Fibroblast of skin of right quadriceps (primary cell): ENCODE measurements around the gene ZNF778.

Source experiments
- DNase-seq: peaks from one replicate; pipeline ENCODE4 v3.0.0-alpha.2; 2013

The ZNF778 gene

GRCh38 chr16:89194340-89195311 is 22.9 kb upstream of the ZNF778 start:
- no peak for DNase-seq

DNA sequence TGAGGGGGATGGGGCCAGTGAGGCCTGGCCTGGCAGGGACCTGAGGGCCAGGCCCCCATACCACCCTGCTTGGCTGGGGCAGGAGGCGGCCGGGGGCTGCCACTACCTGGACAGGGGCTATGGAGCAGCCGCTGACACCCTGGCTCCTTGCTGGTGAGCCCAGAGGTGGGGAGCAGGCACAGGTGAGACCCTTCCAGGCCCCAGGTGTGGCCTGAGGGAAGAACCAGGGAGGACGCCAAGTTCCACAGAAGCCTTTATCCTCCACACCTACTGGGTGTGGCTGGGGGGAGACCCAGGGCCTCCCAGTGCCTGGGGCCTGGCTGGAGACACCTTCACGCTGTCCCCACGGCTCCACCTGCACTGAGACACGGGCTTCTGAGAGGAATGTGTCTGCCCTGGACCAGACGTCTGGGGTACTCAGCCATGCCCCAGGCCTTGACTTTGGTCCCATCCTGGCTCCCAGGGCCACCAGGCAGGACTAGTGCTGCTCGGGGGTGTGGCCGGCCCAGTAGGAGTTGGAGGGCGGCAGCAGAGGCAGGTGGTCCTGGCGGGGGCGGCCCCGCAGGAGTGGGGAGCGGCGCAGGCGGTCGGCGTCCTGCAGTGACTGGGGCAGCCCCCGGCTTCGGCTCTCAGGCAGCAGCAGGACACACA is 21.9 kb upstream of the ZNF778 start:
- no peak for DNase-seq

DNA sequence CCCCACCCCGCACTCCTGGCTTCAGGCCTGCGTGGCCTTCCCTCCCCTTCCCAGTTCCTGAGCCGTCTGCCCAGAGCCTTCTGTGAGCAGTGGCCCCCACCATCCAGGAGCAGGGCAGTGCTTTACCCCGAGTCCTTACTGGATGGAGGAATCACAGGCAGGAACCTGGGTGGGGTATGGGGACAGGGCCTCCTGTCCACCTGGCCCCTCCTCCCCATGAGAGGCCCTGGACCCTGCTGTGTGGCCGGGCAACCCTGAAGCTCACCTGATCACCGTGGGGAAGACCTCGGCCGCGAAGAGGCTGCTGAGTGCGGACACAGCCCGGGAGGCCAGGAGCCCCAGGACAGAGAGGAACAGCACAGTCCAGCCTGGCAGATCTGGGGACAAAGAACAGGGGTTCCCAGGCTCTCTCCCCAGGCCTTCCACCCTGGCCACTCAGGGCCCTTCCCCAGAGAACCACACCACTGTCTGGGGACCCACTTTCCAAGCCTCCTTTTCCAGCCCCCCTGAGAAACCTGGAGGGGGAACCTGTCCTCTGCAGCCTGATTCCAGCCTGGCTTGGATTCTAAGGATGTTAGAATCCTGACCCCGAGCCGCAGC is 20.4 kb upstream of the ZNF778 start:
- no peak for DNase-seq

DNA sequence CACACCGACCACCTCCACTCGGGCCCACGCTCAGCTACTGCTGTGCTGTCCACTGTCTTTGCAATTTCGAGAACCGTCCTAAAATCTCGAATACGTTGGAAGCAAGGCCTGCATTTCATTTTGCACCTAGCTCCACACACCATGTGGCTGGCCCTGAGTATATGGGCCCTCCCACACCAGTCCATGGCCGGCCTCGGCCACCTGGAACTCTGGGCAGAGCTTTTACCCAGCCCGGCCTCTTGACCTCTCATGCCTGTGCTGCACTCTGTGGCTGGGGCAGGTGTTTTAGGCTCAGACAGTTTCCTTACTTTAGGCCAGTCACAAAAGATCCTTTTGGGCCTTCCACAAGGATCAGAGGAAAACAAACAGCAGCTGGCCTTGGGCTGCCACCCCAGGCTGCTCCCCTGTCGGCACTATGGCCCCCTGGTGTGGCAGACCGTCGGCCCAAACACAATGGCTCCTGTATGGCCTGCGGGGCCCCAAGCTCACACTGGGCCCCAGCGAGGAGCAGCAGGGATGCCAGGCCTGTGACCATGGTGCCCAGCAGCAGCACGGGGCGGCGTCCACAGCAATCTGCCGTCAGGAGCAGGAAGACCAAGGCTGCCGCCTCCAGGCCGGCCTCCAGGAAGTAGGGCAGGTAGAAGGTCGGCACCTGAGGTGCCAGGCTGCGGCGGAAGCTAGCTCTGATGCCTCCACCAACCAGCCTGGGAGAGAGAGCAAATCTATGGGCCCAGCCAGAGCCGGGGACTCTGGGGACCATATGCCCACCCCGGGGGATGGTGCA is 19.7 kb upstream of the ZNF778 start:
- no peak for DNase-seq

DNA sequence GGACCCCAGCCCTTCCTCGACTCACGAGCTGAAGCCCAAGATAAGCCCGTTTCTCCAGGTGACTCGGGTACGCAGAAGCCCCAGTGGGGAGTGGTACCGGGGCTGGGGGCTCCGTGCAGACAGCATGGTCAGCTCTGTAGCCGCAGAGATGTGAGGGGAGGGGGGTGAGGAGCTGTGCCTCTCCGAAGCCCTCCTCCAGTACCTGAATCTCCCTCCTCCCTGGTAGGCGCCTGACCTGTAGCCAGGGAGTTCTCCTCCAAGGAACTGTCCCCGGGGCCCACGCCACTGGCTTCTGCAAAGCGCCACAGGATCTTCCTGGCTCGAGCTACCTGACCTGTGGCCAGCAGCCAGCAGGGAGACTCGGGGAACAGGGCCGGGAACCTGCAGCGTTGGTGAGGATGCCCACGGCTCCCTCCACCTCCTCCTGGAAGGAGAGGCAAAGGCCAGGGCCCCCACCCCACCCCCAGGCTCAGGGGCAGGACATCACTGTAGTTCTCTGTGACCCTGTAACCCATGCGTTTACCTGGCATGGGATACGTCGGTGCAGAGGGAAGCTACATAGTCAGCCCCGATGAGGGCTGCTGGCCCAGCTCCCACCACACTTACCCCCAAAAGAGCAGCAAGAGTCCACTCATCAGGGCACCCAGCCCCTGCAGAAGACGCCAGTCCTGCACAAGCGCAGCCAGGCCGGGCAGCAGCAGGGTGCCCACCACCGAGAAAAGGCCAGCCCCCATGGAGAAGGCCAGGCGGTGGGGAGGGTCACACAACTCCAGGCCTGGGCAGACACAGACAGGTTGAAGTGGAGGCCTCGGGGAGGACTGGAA is 18.9 kb upstream of the ZNF778 start:
- DNase-seq: no peak

DNA sequence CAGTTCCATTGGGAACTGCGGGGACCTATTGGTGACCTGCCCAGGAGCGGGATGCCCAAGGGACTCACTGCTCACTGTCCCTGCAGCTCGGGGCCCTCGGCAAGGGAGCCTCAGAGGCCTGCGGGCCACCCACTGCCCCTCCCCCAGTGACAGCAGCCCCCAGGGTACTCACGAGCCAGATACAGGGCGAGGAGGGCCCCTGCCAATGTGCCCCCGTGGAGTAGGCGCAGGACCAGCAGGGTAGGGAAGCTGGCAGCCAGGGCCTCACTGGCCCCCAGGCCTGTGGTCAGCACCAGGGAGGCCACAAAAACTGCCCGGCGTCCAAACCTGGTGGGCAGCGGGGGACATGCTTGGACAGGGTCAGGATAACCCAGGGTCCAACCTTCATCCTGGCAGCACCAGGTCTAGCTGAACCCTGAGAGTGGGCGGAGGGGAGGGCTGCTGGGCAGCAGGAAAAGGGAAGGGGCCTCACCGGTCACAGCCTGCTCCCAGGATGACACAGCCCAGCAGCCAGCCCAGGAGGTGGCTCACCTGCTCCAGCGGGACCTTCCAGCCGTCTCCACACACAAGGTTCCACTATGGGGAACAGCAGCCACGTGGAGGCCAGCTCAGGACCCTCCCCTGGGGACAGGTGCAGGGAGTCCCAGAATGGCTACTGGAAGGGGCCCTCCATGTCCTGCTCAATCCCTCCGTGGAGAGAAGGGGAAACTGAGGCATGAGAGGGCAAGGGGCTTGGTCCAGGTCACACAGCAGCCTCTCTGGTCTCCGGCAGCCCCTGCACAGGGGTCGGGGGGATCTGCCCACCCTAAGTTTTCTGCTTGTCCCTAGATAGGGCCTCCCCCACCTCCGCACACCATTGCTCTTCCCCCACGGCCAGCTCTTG is 18.0 kb upstream of the ZNF778 start:
- DNase-seq: no peak

DNA sequence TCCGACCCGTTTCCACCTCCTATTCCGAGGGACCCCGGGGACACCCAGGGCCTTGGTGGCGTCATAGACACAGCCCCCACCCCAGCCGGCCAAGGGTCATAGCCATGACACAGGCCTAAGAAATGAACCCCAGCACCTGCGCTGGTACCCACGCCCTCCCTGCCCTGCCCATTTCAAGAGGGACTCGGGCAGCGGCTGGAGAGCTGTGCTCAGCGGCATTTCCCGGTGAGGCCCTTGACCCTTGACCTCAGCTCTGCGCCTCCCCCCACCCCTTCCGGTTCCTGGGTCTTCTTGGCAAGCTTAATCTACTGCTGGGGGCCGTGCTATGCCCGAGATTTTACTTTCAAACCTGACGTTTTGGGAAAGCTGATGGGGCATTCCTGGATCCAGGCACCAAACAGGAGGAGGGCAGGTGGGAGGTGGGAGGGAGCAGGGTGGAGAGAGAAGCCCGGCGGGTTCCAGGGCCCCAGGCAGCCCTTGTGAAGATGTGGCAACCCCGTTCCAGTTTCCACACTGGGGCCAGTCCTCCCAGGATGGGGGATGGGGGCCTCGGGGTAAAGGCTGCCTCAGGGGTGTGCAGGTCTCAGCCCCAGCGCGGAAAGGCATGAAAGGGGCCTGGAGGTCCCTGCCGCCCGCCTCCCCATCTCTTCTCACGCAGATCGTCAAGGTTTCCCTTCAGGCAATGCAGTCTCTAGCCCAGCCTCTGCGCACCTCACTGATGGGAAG is 17.2 kb upstream of the ZNF778 start, which contains the start of gene SLC22A31:
TSS of gene SLC22A31 (minus strand) at position 414 of the 726 bp plus-strand sequence. CDS start at position 378, 36 bp downstream.
- DNase-seq: no peak

DNA sequence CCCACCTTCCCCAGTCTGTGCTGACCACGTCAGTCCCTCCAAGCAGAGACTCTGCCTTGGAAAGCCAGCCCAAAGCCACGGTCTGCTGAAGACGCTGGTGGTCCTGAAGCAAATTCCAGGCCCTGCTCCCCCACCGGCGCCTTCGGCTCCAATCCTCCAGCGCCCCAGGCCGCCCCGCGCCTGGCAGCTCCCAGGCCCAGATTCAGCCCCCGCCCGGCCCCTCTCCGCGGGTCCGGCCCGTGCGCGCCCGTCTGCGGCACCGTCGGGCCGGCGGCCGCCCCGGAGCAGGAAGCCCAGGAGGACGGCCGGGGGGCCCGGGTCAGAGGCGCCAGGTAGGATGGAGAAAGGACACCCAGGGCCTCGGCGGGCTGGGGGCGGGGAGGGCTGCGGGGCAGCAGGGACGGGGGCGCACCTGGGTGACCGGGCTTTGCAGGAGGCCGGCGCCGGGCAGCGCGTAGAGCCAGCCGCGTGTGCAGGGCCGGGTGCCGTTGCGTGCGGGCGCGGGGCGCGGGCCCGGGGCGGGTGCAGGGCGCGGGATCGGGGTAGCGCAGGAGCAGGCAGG is 16.6 kb upstream of the ZNF778 start:
- no peak for DNase-seq

DNA sequence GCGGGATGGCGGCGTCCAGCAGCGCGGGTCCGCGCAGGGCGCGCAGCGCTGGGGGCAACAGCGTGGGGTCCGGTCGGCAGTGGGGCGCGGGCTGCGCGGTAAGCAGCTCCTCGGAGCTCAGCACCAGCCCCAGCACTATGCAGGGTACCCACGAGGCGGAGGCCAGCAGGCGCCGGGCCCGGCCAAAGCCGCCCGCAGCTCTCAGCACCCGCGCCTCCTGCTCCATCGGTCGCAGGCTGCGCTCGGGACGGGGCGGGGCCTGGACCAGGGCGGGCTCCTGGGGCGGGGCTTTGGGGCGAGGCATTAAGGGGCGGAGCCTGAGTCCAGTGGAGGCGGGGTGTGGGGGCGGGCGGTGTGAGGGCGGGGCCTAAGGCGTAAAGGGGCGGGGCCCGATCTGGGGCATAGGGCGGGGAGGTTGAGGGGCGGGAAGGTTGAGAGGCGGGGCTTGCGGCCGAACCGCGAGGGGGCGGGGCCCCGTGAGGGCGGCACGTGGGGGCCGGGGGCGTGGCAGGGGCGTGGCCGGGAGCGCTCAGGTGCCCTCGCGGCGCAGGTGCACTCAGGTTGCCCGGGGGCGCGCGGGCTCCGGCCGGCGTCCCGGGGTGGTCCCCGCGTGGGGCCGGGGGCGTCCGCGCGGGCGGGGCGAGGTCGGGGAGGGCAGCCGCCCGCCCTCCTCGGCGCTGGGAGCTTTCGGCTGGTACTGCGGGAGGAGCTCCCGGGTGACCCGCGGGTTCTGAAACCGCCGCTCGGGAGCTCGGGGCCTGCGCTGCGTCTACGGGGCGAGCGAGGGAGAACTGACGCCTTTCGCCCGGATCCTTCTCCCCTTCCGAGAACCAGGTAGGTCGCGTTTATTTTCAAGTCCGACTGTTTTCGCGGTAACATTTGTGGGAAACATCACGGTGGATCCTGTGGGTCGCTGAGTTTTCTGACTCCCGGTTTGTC is 15.8 kb upstream of the ZNF778 start:
- DNase-seq: peak; percentile 65

DNA sequence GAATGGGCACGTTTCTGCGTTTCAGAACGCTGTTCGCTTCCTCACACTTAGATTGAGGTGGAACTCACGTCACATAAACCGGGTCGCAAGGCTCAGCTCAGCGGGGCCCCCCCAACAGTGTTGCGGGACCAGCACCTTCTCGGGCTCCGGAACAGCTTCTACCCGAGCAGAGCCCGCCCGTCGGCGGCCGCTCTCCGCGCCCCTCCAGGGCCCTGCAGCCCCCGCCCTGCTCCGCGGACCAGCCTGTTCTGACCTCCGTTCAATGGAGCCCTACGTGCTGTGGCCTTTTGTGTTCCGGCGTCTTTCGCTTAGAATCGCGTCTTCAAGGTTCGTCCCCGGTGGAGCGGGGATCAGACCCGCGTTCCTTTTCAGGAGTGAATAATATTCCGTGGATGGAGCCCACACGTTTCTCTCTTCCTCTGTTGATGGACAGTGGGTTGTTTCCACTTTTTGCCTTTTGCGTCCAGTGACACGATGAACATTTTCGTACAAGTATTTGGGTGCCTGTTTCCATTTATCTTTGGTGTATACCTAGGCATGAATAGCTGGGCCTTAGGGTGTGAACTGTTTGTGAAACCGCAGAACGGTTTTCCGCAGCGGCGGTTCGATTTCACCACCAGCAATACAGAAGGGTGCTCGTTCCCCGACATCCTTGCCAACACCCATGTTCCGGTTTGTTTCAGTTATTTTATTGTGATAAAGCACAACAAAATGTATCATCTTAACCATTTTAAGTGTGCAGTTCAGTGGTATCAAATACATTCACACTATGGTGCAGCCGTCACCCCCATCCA is 14.9 kb upstream of the ZNF778 start:
- DNase-seq: no peak

- DNase-seq: no peak
Observed at GRCh38 chr16:89207993-89208392, 9.5 kb upstream of the ZNF778 start.

DNA sequence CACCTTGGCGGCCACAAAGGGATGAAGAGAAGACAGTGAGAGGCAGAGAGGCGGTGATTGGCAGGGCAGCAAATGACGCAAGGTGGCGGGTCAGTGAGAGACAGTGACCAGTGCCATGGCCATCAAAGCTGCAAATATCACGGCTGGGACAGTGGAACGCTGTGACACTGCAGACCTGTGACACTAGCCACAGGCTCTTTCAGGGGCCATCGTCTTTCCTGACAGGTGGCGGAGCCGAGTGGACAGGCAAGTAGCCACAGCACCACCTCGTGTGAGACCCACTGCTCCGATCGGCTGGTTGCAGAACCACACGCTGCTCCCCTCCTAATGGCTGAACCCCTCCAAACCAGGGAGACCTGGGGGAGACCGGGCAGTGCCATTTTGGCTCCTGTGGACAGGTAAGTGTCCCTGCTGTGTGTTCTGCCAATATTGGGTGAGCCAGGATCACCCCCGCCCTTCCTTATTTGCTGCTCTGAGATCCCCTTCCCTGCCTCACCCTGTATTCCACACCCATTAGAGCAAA is 7.9 kb upstream of the ZNF778 start:
- no peak for DNase-seq

- DNase-seq: no peak
Observed at GRCh38 chr16:89210165-89210903, 7.2 kb upstream of the ZNF778 start.

DNA sequence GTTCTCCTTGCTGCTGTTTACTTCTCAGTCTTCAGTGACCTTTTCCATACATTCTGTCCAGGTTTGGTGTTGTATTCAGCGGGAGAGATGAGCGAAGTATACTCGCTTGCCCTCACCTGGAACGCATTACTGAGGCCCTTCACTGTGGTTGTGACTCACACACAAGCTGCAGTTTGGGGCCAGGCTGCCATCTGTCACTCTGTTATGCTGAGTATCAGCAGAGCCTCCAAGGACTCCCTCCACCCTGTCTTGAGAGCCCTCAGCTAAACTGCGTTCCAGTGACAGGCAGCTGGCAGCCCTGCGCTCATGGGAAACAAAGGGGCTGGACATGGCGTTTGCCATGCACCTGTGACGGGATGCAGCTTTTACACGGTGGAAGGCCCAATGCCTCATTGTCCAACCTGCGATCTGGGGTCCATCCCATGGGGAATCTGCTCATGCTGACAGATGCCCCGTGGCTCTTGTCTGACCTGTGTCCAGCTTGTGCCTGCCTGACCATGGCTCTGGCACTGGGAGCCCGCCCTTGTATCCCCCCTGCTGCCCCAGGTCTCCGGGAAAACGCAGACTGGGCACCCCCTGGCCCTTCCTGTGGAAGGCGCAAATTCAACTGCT is 6.5 kb upstream of the ZNF778 start:
- DNase-seq: peak; percentile 46

GRCh38 chr16:89216315-89217137 is 977 bp upstream of the ZNF778 start:
- DNase-seq: peak; percentile 71

DNA sequence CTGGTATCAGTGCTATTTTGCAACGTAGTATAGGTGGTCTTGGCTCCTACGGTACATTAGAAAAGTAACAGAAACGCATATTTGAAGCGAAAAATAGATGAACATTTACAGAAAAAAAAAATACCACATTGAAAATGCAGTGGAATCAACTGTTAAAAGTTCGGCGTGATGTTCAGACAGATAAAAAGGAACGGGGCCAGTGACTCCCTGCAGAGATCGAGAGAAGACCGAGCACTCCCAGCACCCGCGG is 440 bp upstream of the ZNF778 start:
- no peak for DNase-seq
